BE2C (cell line): ENCODE measurements around the gene SNAP29.
"Not testable (repeated sequence)": the region's sequence is repeated elsewhere in the genome, so short reads cannot be mapped to it uniquely, and the experiment has no call there.

Experiments used
- DNase-seq: peaks from one replicate; pipeline ENCODE4 v3.0.0-alpha.2; 2020
- H3K27me3 ChIP-seq: fragments of 250-450 bp; sonication (Bioruptor Pico); 2 replicates; pipeline ENCODE4 v1.5.1; 2020; ENCODE audit warnings: mild to moderate bottlenecking
- H3K36me3 ChIP-seq: fragments of 250-450 bp; sonication (Bioruptor Pico); 2 replicates; pipeline ENCODE4 v1.5.1; 2020; ENCODE audit warnings: mild to moderate bottlenecking
- H3K4me1 ChIP-seq: fragments of 250-450 bp; sonication (Bioruptor Pico); 2 replicates; pipeline ENCODE4 v1.5.1; 2020
- H3K4me3 ChIP-seq: 2 replicates; pipeline ENCODE4 v1.5.1; 2011; ENCODE audit warnings: low read depth, low read length
- H3K9me3 ChIP-seq: fragments of 250-450 bp; sonication (Bioruptor Pico); 2 replicates; pipeline ENCODE4 v1.5.1; 2020
- CTCF ChIP-seq: IDR thresholded peaks from 2 replicates; pipeline ENCODE4 v1.5.1; 2012; ENCODE audit warnings: mild to moderate bottlenecking, low read depth, low read length

SNAP29 gene

DNA sequence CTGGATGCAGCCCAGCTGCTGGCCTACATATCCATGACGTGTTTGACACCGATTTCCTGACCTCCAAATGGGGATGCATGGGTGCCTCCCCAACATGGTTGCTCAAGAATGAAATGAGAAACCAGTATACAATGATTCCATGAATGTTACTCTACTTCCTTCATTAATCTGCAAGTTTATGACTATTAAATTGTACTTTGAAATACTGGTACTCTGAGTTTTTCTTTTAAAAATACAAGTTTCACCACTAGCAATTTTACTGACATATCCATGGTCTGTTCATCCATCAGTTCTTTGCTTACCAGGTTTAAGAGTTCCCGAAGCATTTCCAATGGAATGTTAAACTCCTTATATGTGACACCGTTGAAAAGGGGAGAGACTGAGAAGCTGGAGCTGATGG lies 45.8 kb upstream of the SNAP29 start:
- no peaks in the 10 kb centered on the region for H3K9me3 ChIP-seq
- TF ChIP-seq CTCF = no peak
- peaks cover 49% of the 10 kb centered on the region for H3K36me3 ChIP-seq
- DNase-seq = no peak
- no peak overlapping the region for H3K4me3 ChIP-seq
- no peaks in the 10 kb centered on the region for H3K4me1 ChIP-seq
- no peaks in the 10 kb centered on the region for H3K27me3 ChIP-seq

GRCh38 chr22:20814221-20814808 lies 44.5 kb upstream of the SNAP29 start:
- Histone ChIP-seq H3K27me3 (no peaks in the 10 kb centered on the region), H3K9me3 (no peaks in the 10 kb centered on the region), H3K4me1 (no peaks in the 10 kb centered on the region), H3K4me3 (no peak overlapping the region), H3K36me3 (peaks cover 55% of the 10 kb centered on the region)
- no peak for DNase-seq
- no peak for TF ChIP-seq CTCF

DNA sequence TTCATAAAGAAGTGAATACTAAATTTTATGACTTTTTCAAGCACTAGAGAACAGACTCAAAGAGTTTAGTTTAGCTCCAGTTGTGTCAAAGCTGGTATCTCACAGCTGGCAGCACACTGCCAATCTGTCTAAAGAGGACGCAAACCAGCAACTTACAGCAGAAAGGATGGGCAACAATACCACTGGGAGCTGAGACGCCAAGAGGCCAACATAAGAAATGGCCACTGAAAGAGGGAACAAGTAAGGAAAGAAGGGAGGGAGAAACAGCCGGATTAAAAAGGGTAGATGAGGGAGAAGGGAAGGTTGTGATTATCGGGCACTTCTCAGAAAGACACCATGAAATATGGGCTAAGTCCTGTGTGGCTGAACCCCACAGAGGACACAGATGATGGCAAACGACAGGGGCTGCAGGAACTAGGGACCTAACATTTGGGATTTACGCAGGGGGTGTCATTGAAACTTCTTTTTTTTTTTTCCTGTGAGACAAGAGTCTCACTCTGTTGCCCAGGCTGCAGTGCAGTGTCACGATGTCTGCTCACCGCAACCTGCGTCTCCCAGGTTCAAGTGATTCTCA lies 43.2 kb upstream of the SNAP29 start:
- TF ChIP-seq CTCF = no peak
- Histone ChIP-seq H3K4me3 (no peak overlapping the region), H3K36me3 (peaks cover 61% of the 10 kb centered on the region), H3K27me3 (no peaks in the 10 kb centered on the region), H3K4me1 (no peaks in the 10 kb centered on the region), H3K9me3 (no peaks in the 10 kb centered on the region)
- DNase-seq = no peak

DNA sequence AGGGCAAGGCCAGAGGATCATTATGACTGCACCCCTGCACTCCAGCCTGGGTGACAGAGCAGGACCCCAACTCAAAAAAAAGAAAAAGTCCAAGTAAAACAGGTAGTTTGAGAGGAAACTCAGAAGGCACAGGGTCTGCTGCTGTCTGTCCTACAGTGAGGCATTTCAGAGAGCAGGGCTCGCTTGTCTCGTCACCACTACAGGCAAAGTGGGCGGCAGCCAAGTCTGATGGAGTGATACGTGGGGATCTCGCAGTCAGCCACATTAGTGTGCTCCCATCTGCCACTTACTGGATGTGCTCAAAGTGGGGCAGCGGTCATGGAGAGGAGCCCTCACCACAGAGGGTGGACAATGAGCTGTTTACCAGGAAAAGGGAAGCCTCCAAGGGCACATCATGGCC lies 42.2 kb upstream of the SNAP29 start:
- Histone ChIP-seq H3K9me3 (no peaks in the 10 kb centered on the region), H3K4me1 (no peaks in the 10 kb centered on the region), H3K27me3 (no peaks in the 10 kb centered on the region), H3K4me3 (no peak overlapping the region), H3K36me3 (peaks cover 61% of the 10 kb centered on the region)
- DNase-seq = no peak
- no peak for TF ChIP-seq CTCF

DNA sequence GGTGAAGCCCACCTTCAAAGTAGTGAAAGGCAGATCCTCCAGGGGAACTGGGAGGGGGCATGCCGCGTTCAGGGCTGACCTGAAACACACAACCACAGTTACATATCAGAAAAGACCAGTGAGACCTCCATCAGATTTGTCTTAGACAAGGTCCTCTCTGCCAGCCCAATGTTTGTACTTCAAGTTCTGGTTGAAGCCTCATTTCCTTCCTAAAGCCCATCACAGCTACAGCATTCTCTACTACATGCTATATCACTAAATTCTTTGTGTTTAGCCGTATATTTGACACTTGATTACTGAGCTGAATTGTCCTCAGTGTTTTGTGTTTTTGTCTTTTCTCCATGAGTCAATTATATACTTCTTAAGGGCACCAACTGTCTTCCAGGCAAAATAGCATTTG lies 40.3 kb upstream of the SNAP29 start:
- no peak for TF ChIP-seq CTCF
- no peaks in the 10 kb centered on the region for H3K9me3 ChIP-seq
- no peaks in the 10 kb centered on the region for H3K4me1 ChIP-seq
- DNase-seq = no peak
- no peaks in the 10 kb centered on the region for H3K27me3 ChIP-seq
- H3K4me3 ChIP-seq = no peak overlapping the region
- H3K36me3 ChIP-seq = peaks cover 59% of the 10 kb centered on the region

DNA sequence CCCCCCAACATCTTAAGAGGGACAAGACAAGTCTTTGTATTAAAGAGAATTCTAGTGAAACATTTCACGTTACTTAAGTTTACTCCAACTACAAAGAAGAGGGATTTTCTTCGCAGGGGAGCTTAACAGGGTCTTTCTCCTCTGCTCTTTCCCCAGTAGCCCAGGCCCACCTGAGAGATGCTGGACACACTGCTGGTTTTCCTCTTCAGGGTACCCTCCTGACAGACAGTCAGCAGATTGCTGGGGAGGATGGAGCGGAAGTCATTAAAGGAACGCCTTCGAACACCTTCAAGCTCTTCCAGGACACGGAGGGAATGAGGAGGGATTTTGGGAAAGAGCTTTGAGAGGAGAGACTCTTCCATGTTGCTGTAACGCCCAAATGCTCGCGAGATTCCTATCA lies 39.3 kb upstream of the SNAP29 start:
- Histone ChIP-seq H3K36me3 (peaks cover 56% of the 10 kb centered on the region), H3K27me3 (no peaks in the 10 kb centered on the region), H3K9me3 (no peaks in the 10 kb centered on the region), H3K4me1 (no peaks in the 10 kb centered on the region), H3K4me3 (no peak overlapping the region)
- DNase-seq = no peak
- no peak for TF ChIP-seq CTCF

DNA sequence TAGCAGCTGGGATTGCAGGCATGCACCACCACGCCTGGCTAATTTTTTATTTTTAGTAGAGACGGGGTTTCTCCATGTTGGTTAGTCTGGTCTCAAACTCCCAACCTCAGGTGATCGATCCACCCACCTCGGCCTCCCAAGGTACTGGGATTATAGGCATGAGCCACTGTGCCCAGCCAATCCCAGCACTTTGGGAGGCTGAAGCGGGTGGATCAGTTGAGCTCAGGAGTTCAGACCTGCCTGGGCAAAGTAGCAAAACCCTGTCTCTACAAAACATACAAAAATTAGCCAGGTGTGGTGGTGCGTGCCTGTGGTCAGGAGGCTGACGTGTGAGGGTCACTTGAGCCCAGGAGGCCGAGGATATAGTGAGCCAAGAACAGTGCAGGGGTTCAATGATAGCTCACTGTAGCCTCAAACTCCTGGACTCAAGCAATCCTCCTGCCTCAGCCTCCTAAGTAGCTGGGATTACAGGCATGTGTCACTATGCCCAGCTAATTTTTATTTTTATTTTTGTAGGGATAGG lies 37.0 kb upstream of the SNAP29 start:
- not testable (repeated sequence) for DNase-seq, H3K27me3 ChIP-seq, H3K4me1 ChIP-seq, H3K9me3 ChIP-seq, H3K4me3 ChIP-seq
- H3K36me3 ChIP-seq = peaks cover 57% of the 10 kb centered on the region
